CD4-positive, alpha-beta T cell treated with Interferon alpha-2 for 1 hour (primary cell): ENCODE data around the gene COL12A1.

Source experiments
- DNase-seq, 2 donors: peaks; one replicate each; pipeline ENCODE4 v3.0.0-alpha.2; 2020 to 2022

Gene COL12A1

GRCh38 chr6:75094614-75095200 is 111.1 kb downstream of the COL12A1 start:
- no peak for DNase-seq

GRCh38 chr6:75091467-75092190 is 114.2 kb downstream of the COL12A1 start:
- DNase-seq: no peak

- DNase-seq: no peak
Measured at GRCh38 chr6:75090576-75090975, 115.3 kb downstream of the COL12A1 start.

- DNase-seq: no peak
Measured at GRCh38 chr6:75089921-75090320, 115.9 kb downstream of the COL12A1 start.

GRCh38 chr6:75089151-75089897 is 116.5 kb downstream of the COL12A1 start:
- no peak for DNase-seq

- no peak for DNase-seq
Measured at GRCh38 chr6:75085931-75086635, 119.8 kb downstream of the COL12A1 start.

GRCh38 chr6:75084872-75085381 is 120.9 kb downstream of the COL12A1 start:
- no peak for DNase-seq

GRCh38 chr6:75084018-75084417 is 121.8 kb downstream of the COL12A1 start:
- DNase-seq: no peak

GRCh38 chr6:75081921-75082320 is 123.9 kb downstream of the COL12A1 start:
- no peak for DNase-seq

- DNase-seq: no peak
Measured at GRCh38 chr6:75081047-75081446, 124.8 kb downstream of the COL12A1 start.

GRCh38 chr6:75079589-75079988 is 126.3 kb downstream of the COL12A1 start:
- DNase-seq: no peak

GRCh38 chr6:75077701-75078100 is 128.2 kb downstream of the COL12A1 start:
- DNase-seq: no peak

- no peak for DNase-seq
Measured at GRCh38 chr6:75076009-75076408, 129.8 kb downstream of the COL12A1 start.

GRCh38 chr6:75070244-75070643 is 135.6 kb downstream of the COL12A1 start:
- DNase-seq: no peak

GRCh38 chr6:75065523-75065922 is 140.3 kb downstream of the COL12A1 start:
- no peak for DNase-seq

- DNase-seq: no peak
Measured at GRCh38 chr6:75052491-75052890, 153.4 kb downstream of the COL12A1 start.

- DNase-seq: no peak
Measured at GRCh38 chr6:75049308-75049707, 156.5 kb downstream of the COL12A1 start.

GRCh38 chr6:75044846-75045245 is 161.0 kb downstream of the COL12A1 start:
- DNase-seq: no peak

GRCh38 chr6:75041381-75041780 is 164.5 kb downstream of the COL12A1 start:
- DNase-seq: no peak
